Neural cell (in vitro differentiated cells): ENCODE results near the gene UGT1A4. TPM values are rescaled to one million over a fixed set of nuclear protein-coding genes. Genes with fewer than 3 reads are reported as not detected.

Source experiments
- H2AFZ ChIP-seq: fragments of 200-600, 300-800 bp; sonication (generic), shearing (Covaris generic); 2 replicates; pipeline ENCODE4 v1.6.0; 2014; ENCODE audit warnings: low read depth, mild to moderate bottlenecking, antibody characterized with exemption, low read length, moderate library complexity
- H3F3A ChIP-seq: fragments of 200-600 bp; shearing (Covaris generic); 2 replicates; pipeline ENCODE4 v1.6.1; 2016; ENCODE audit warnings: mild to moderate bottlenecking, moderate library complexity, mixed read lengths, antibody characterized with exemption, low read length; ENCODE audit not compliant: insufficient read depth, poor library complexity, severe bottlenecking
- H3K27ac ChIP-seq: fragments of 200-600, 300-800 bp; sonication (generic), shearing (Covaris generic); 2 replicates; pipeline ENCODE4 v1.5.1; 2014; ENCODE audit warnings: mild to moderate bottlenecking, low read length, moderate library complexity
- H3K27me3 ChIP-seq: fragments of 300-800, 200-600 bp; sonication (generic), shearing (Covaris generic); 2 replicates; pipeline ENCODE4 v1.6.0; 2014; ENCODE audit warnings: mild to moderate bottlenecking, low read depth, low read length, moderate library complexity; ENCODE audit not compliant: insufficient read depth
- H3K36me3 ChIP-seq: fragments of 300-800, 200-600 bp; sonication (generic), shearing (Covaris generic); 2 replicates; pipeline ENCODE4 v1.5.1; 2014; ENCODE audit warnings: mild to moderate bottlenecking, antibody characterized with exemption, low read length, moderate library complexity; ENCODE audit not compliant: insufficient read depth
- H3K4me2 ChIP-seq: fragments of 300-800, 200-600 bp; sonication (generic), shearing (Covaris generic); 2 replicates; pipeline ENCODE4 v1.6.0; 2014; ENCODE audit warnings: mild to moderate bottlenecking, low read length
- H3K4me3 ChIP-seq: fragments of 300-800, 200-600 bp; sonication (generic), shearing (Covaris generic); 2 replicates; pipeline ENCODE4 v1.5.1; 2014; ENCODE audit warnings: mild to moderate bottlenecking, low read length, moderate library complexity
- H3K79me2 ChIP-seq: fragments of 200-600 bp; shearing (Covaris generic); replicated peaks from 2 replicates; pipeline ENCODE4 v1.6.0; 2014; ENCODE audit warnings: mild to moderate bottlenecking, low read length, moderate library complexity; ENCODE audit not compliant: insufficient read depth
- H3K9ac ChIP-seq: fragments of 300-800, 200-600 bp; sonication (generic), shearing (Covaris generic); 2 replicates; pipeline ENCODE4 v1.6.1; 2016; ENCODE audit warnings: mild to moderate bottlenecking, low read length, mixed read lengths
- H3K9me2 ChIP-seq: fragments of 200-600 bp; shearing (Covaris generic); 2 replicates; pipeline ENCODE4 v1.6.1; 2016; ENCODE audit warnings: mild to moderate bottlenecking, low read length, mixed read lengths; ENCODE audit not compliant: insufficient read depth
- H3K9me3 ChIP-seq: fragments of 200-600, 300-800 bp; sonication (generic), shearing (Covaris generic); 2 replicates; pipeline ENCODE4 v1.6.1; 2016; ENCODE audit warnings: mild to moderate bottlenecking, mixed run types, low read length, moderate library complexity, mixed read lengths
- H4K20me1 ChIP-seq: fragments of 200-600 bp; shearing (Covaris generic); 2 replicates; pipeline ENCODE4 v1.6.1; 2016; ENCODE audit warnings: mild to moderate bottlenecking, mixed run types; ENCODE audit not compliant: insufficient read depth
- EP300 ChIP-seq: fragments of 450-650 bp; conservative IDR thresholded peaks from 2 replicates; pipeline ENCODE4 v1.6.1; 2014; ENCODE audit warnings: antibody characterized with exemption, mild to moderate bottlenecking, moderate library complexity; ENCODE audit not compliant: poor library complexity, severe bottlenecking
- EZH2 ChIP-seq: fragments of 200-600, 300-800 bp; shearing (Covaris generic), sonication (generic); IDR thresholded peaks from 2 replicates; pipeline ENCODE4 v1.6.1; 2014; ENCODE audit warnings: antibody characterized with exemption, low read length, borderline replicate concordance, mild to moderate bottlenecking; ENCODE audit not compliant: insufficient read depth, poor library complexity, severe bottlenecking
- MXI1 ChIP-seq: fragments of 450-650 bp; conservative IDR thresholded peaks from 2 replicates; pipeline ENCODE4 v1.6.1; 2014; ENCODE audit warnings: antibody characterized with exemption, mild to moderate bottlenecking; ENCODE audit not compliant: poor library complexity, severe bottlenecking
- POLR2AphosphoS5 ChIP-seq: IDR thresholded peaks from 2 replicates; pipeline ENCODE4 v1.6.1; 2012
- RAD21 ChIP-seq: fragments of 450-650 bp; conservative IDR thresholded peaks from 2 replicates; pipeline ENCODE4 v1.6.1; 2014; ENCODE audit warnings: antibody characterized with exemption, mild to moderate bottlenecking, moderate library complexity
- SMC3 ChIP-seq: fragments of 450-650 bp; conservative IDR thresholded peaks from 2 replicates; pipeline ENCODE4 v1.6.1; 2014; ENCODE audit warnings: antibody characterized with exemption, mild to moderate bottlenecking, moderate library complexity; ENCODE audit not compliant: poor library complexity
- TAF1 ChIP-seq: IDR thresholded peaks from 2 replicates; pipeline ENCODE4 v1.6.1; 2012; ENCODE audit warnings: low read depth
- polyA plus RNA-seq: library from polyadenylated mRNA; depleted of rRNA; stranded (reverse); fragments of >200 nt; gene quantifications from 2 replicates; pipeline ENCODE4 v1.2.3, GENCODE V29; 2014
- TF ChIP-seq, protein P1 (sequence below): IDR thresholded peaks from 2 replicates; pipeline ENCODE4 v1.6.1; 2012; ENCODE audit warnings: borderline replicate concordance
- TF ChIP-seq, protein P2 (sequence below): fragments of 450-650 bp; IDR thresholded peaks from 2 replicates; pipeline ENCODE4 v1.5.1; 2014; ENCODE audit warnings: antibody characterized with exemption, mild to moderate bottlenecking, moderate library complexity; ENCODE audit not compliant: poor library complexity, severe bottlenecking

Gene UGT1A4
- polyA plus RNA-seq, 1 donor from 2014 or later, result not detected

DNA sequence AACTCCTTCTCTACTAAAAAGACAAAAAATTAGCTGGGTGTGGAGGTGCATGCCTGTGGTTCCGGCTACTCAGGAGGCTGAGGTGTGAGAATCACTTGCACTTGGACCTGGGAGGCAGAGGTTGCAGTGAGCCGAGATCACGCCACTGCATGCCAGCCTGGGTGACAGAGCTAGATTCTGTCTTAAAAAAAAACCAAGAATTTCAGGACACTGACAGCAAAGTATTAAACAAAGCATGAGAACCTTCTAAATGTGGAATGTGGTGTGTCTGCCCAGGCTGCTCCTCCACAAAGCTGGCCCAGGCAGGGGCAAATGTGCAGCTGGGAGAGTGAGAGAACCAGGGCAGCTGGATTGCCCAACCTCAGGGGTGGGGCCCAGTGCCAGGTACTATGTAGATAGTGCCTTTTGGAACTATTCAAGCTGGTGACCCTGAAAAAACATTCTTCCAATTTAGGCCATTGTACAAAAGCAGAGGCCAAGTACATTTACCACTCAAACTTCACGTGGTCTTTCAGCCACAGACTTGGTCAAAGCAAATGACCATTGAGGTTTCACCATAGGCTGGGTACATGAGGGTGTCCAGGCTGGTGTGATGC, 12.5 kb upstream of the UGT1A4 start:
- Histone ChIP-seq H3K4me2 (no peak overlapping the region), H3F3A (no peaks in the 10 kb centered on the region), H3K9ac (no peak overlapping the region), H3K9me2 (no peaks in the 10 kb centered on the region), H3K36me3 (no peaks in the 10 kb centered on the region), H2AFZ (no peak overlapping the region), H3K9me3 (no peaks in the 10 kb centered on the region), H3K79me2 (no peaks in the 10 kb centered on the region), H3K4me3 (no peak overlapping the region), H3K27ac (no peak overlapping the region), H4K20me1 (no peaks in the 10 kb centered on the region), H3K27me3 (no peaks in the 10 kb centered on the region)
- TF ChIP-seq RAD21, result no peak

DNA sequence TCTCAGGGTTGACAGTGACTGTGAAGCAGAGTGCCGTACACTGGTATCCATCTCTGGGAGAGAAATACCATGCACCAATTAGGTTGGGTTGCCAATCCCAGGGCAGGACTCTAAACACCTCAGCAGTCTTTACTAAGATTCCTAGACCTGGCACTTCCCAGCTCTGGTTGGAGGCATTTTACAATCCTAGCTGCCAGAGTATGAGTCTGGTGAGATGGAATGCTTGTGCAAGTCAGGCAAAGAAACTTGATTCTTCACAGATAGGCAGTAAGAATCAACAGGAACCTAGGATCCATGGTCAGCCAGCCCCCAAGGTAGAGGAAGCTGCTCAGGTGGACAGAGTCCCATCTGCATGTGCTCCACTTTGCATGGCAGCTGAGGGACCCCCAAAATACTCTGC, 11.8 kb upstream of the UGT1A4 start:
- H3K4me2 ChIP-seq, result no peak overlapping the region

More for the DNA sequence above, 11.8 kb upstream of the UGT1A4 start:
- Histone ChIP-seq H3F3A (no peaks in the 10 kb centered on the region), H3K36me3 (no peaks in the 10 kb centered on the region), H3K9me3 (no peaks in the 10 kb centered on the region), H3K4me3 (no peak overlapping the region), H3K9me2 (no peaks in the 10 kb centered on the region), H3K27ac (no peak overlapping the region), H3K27me3 (no peaks in the 10 kb centered on the region), H3K9ac (no peak overlapping the region), H3K79me2 (no peaks in the 10 kb centered on the region), H4K20me1 (no peaks in the 10 kb centered on the region), H2AFZ (no peak overlapping the region)
- TF ChIP-seq POLR2AphosphoS5, result no peak
- TF ChIP-seq, protein P1, sequence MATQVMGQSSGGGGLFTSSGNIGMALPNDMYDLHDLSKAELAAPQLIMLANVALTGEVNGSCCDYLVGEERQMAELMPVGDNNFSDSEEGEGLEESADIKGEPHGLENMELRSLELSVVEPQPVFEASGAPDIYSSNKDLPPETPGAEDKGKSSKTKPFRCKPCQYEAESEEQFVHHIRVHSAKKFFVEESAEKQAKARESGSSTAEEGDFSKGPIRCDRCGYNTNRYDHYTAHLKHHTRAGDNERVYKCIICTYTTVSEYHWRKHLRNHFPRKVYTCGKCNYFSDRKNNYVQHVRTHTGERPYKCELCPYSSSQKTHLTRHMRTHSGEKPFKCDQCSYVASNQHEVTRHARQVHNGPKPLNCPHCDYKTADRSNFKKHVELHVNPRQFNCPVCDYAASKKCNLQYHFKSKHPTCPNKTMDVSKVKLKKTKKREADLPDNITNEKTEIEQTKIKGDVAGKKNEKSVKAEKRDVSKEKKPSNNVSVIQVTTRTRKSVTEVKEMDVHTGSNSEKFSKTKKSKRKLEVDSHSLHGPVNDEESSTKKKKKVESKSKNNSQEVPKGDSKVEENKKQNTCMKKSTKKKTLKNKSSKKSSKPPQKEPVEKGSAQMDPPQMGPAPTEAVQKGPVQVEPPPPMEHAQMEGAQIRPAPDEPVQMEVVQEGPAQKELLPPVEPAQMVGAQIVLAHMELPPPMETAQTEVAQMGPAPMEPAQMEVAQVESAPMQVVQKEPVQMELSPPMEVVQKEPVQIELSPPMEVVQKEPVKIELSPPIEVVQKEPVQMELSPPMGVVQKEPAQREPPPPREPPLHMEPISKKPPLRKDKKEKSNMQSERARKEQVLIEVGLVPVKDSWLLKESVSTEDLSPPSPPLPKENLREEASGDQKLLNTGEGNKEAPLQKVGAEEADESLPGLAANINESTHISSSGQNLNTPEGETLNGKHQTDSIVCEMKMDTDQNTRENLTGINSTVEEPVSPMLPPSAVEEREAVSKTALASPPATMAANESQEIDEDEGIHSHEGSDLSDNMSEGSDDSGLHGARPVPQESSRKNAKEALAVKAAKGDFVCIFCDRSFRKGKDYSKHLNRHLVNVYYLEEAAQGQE, result no peak
- TF ChIP-seq EP300, result no peak
- TF ChIP-seq SMC3, result no peak
- TF ChIP-seq, protein P2, sequence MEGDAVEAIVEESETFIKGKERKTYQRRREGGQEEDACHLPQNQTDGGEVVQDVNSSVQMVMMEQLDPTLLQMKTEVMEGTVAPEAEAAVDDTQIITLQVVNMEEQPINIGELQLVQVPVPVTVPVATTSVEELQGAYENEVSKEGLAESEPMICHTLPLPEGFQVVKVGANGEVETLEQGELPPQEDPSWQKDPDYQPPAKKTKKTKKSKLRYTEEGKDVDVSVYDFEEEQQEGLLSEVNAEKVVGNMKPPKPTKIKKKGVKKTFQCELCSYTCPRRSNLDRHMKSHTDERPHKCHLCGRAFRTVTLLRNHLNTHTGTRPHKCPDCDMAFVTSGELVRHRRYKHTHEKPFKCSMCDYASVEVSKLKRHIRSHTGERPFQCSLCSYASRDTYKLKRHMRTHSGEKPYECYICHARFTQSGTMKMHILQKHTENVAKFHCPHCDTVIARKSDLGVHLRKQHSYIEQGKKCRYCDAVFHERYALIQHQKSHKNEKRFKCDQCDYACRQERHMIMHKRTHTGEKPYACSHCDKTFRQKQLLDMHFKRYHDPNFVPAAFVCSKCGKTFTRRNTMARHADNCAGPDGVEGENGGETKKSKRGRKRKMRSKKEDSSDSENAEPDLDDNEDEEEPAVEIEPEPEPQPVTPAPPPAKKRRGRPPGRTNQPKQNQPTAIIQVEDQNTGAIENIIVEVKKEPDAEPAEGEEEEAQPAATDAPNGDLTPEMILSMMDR, result no peak
- no peak for TF ChIP-seq MXI1
- TF ChIP-seq TAF1, result no peak
- no peak for TF ChIP-seq RAD21
- TF ChIP-seq EZH2, result no peak
